DOHH2 (cell line): ENCODE data around the gene RGMA.

ENCODE experiments used
- H3F3A ChIP-seq: fragments of 200-600 bp; sonication (generic), shearing (Covaris generic); 2 replicates; pipeline ENCODE4 v1.6.0; 2016; ENCODE audit warnings: antibody characterized with exemption, mild to moderate bottlenecking; ENCODE audit not compliant: control insufficient read depth, insufficient read depth
- H3K27ac ChIP-seq: fragments of 200-600 bp; sonication (generic); 2 replicates; pipeline ENCODE4 v1.5.1; 2014; ENCODE audit warnings: low read depth, mild to moderate bottlenecking, low read length, moderate library complexity
- H3K27me3 ChIP-seq: fragments of 200-600 bp; sonication (generic); 2 replicates; pipeline ENCODE4 v1.6.1; 2014; ENCODE audit warnings: mild to moderate bottlenecking, low read length, mixed read lengths; ENCODE audit not compliant: control insufficient read depth
- H3K36me3 ChIP-seq: fragments of 200-600 bp; sonication (generic); 2 replicates; pipeline ENCODE4 v1.6.1; 2014; ENCODE audit warnings: mild to moderate bottlenecking, low read length, moderate library complexity, mixed read lengths; ENCODE audit not compliant: control insufficient read depth
- H3K4me1 ChIP-seq: fragments of 200-600 bp; sonication (generic); 2 replicates; pipeline ENCODE4 v1.6.1; 2014; ENCODE audit warnings: mild to moderate bottlenecking, low read length, mixed read lengths; ENCODE audit not compliant: control insufficient read depth
- H3K4me2 ChIP-seq: fragments of 200-600 bp; sonication (generic); 2 replicates; pipeline ENCODE4 v1.6.0; 2014; ENCODE audit warnings: mild to moderate bottlenecking, low read length, moderate library complexity
- H3K4me3 ChIP-seq: fragments of 200-600 bp; sonication (generic); 2 replicates; pipeline ENCODE4 v1.5.1; 2014; ENCODE audit warnings: mild to moderate bottlenecking, low read length, mixed read lengths
- H3K79me2 ChIP-seq: fragments of 200-600 bp; sonication (generic); 2 replicates; pipeline ENCODE4 v1.6.1; 2014; ENCODE audit warnings: mild to moderate bottlenecking, low read length, mixed read lengths; ENCODE audit not compliant: control insufficient read depth
- H3K9me2 ChIP-seq: fragments of 200-600 bp; sonication (generic); replicated peaks from 2 replicates; pipeline ENCODE4 v1.6.1; 2014; ENCODE audit warnings: mild to moderate bottlenecking, low read length, mixed read lengths; ENCODE audit not compliant: control insufficient read depth
- H3K9me3 ChIP-seq: fragments of 200-600 bp; sonication (generic); 2 replicates; pipeline ENCODE4 v1.6.1; 2014; ENCODE audit warnings: antibody characterized with exemption, low read length, mixed read lengths; ENCODE audit not compliant: control insufficient read depth, insufficient read depth
- H4K20me1 ChIP-seq: fragments of 200-600 bp; sonication (generic); 2 replicates; pipeline ENCODE4 v1.6.0; 2014; ENCODE audit warnings: low read depth, mild to moderate bottlenecking, antibody characterized with exemption, low read length, moderate library complexity; ENCODE audit not compliant: control insufficient read depth, insufficient read depth
- EZH2phosphoT487 ChIP-seq: fragments of 200-600 bp; sonication (generic); IDR thresholded peaks from 2 replicates; pipeline ENCODE4 v1.6.1; 2017; ENCODE audit warnings: borderline replicate concordance, mild to moderate bottlenecking, antibody characterized with exemption, low read length, moderate library complexity, mixed read lengths
- TF ChIP-seq, protein P1 (sequence below): fragments of 200-600 bp; sonication (generic); IDR thresholded peaks from one replicate; pipeline ENCODE4 v1.5.1; 2014; ENCODE audit warnings: antibody characterized with exemption, mild to moderate bottlenecking, low read depth, low read length; ENCODE audit not compliant: poor library complexity, severe bottlenecking

The RGMA gene

GRCh38 chr15:93067649-93068085 lies 21.3 kb downstream of the RGMA start:
- no peaks in the 10 kb centered on the region for H3K9me2 ChIP-seq
- H3K4me1 ChIP-seq = no peaks in the 10 kb centered on the region
- H3K4me3 ChIP-seq = no peak overlapping the region
- no peaks in the 10 kb centered on the region for H4K20me1 ChIP-seq
- H3K4me2 ChIP-seq = no peak overlapping the region
- H3K27ac ChIP-seq = no peak overlapping the region
- no peaks in the 10 kb centered on the region for H3K36me3 ChIP-seq
- no peaks in the 10 kb centered on the region for H3F3A ChIP-seq
- H3K79me2 ChIP-seq = no peaks in the 10 kb centered on the region
- no peaks in the 10 kb centered on the region for H3K9me3 ChIP-seq
- H3K27me3 ChIP-seq = peaks cover 18% of the 10 kb centered on the region
- TF ChIP-seq EZH2phosphoT487 = no peak
- TF ChIP-seq, protein P1, sequence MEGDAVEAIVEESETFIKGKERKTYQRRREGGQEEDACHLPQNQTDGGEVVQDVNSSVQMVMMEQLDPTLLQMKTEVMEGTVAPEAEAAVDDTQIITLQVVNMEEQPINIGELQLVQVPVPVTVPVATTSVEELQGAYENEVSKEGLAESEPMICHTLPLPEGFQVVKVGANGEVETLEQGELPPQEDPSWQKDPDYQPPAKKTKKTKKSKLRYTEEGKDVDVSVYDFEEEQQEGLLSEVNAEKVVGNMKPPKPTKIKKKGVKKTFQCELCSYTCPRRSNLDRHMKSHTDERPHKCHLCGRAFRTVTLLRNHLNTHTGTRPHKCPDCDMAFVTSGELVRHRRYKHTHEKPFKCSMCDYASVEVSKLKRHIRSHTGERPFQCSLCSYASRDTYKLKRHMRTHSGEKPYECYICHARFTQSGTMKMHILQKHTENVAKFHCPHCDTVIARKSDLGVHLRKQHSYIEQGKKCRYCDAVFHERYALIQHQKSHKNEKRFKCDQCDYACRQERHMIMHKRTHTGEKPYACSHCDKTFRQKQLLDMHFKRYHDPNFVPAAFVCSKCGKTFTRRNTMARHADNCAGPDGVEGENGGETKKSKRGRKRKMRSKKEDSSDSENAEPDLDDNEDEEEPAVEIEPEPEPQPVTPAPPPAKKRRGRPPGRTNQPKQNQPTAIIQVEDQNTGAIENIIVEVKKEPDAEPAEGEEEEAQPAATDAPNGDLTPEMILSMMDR = no peak

DNA sequence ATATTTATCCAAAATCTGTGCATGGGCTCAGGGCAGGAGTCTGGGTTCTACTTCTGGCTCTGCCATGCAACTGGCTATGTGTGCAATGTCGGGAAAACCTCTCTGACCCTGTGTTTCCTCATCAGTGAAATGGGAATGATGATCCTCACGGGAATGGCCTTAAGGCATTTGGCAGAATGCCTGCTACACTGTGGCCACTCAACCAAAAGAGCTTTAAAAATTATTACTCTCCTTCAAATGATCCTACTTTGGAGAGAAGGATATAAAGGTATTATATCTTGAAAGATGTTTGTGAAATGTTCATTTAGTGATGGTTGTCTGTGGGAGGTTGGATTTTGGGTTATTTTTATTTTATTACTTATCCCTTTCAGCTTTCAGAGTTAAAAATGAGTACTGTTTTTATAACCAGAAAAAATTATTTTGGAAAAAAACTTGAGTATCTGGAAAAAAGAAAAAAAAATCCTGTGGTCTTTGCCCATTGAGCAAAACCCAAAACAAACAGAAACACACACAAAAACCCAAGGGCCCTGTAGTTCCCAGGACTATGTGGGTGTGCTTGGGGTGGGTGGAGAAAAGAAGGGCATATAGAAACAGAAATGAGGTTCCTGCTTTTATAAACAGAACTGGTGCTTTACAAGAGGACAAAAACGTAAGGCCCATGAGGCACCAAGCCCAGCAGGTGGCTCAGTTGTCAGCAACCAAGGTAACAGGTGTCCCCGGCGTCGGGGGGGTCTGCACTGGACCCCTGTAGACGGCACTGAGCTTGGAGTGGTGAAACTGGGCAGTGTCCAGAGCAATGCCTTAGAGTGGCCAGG lies 22.0 kb downstream of the RGMA start:
- Histone ChIP-seq H3K9me2 (no peaks in the 10 kb centered on the region), H3K27me3 (peaks cover 12% of the 10 kb centered on the region), H3K9me3 (no peaks in the 10 kb centered on the region), H3K36me3 (no peaks in the 10 kb centered on the region), H3K4me1 (no peaks in the 10 kb centered on the region), H3F3A (no peaks in the 10 kb centered on the region), H3K79me2 (no peaks in the 10 kb centered on the region), H3K4me2 (no peak overlapping the region), H3K4me3 (no peak overlapping the region), H4K20me1 (no peaks in the 10 kb centered on the region), H3K27ac (no peak overlapping the region)
- TF ChIP-seq, protein P1 = no peak
- no peak for TF ChIP-seq EZH2phosphoT487

GRCh38 chr15:93066224-93066681 lies 22.8 kb downstream of the RGMA start:
- H3K4me3 ChIP-seq = no peak overlapping the region
- no peaks in the 10 kb centered on the region for H3K79me2 ChIP-seq
- no peaks in the 10 kb centered on the region for H4K20me1 ChIP-seq
- H3K36me3 ChIP-seq = no peaks in the 10 kb centered on the region
- no peak overlapping the region for H3K4me2 ChIP-seq
- H3K27ac ChIP-seq = no peak overlapping the region
- no peaks in the 10 kb centered on the region for H3K9me2 ChIP-seq
- H3K4me1 ChIP-seq = no peaks in the 10 kb centered on the region
- H3F3A ChIP-seq = no peaks in the 10 kb centered on the region
- no peak for TF ChIP-seq EZH2phosphoT487
- TF ChIP-seq, protein P1 = no peak
- H3K9me3 ChIP-seq = no peaks in the 10 kb centered on the region
- H3K27me3 ChIP-seq = peaks cover 8% of the 10 kb centered on the region; the same call in 1 of the 2 replicates
